ENCODE results near the gene EFCAB6. TPM values are rescaled to one million over a fixed set of nuclear protein-coding genes. Genes with fewer than 3 reads are reported as not detected.

The EFCAB6 gene
- total RNA-seq, 4 donors from 2014 or later: 0.35 to 4.4 (median 0.94) TPM; not detected in 1

- Histone ChIP-seq H3K4me3 (no peak overlapping the region), H3K27ac (no peak overlapping the region), H3K4me1 (no peaks in the 10 kb centered on the region), H3K9me3 (no peaks in the 10 kb centered on the region), H3K27me3 (no peaks in the 10 kb centered on the region), H3K36me3 (no peaks in the 10 kb centered on the region)
- TF ChIP-seq POLR2A (IDR thresholded peaks at IDR 0.05) (no peak), CTCF (IDR thresholded peaks at IDR 0.05) (no peak)
- DNase-seq: peak in 1 of 3 donors; percentile 32
Measured at GRCh38 chr22:43845981-43846380, 33.9 kb upstream of the EFCAB6 start.

- no peaks in the 10 kb centered on the region for H3K36me3 ChIP-seq
- TF ChIP-seq CTCF (IDR thresholded peaks at IDR 0.05) (no peak), POLR2A (IDR thresholded peaks at IDR 0.05) (no peak)
- no peaks in the 10 kb centered on the region for H3K27me3 ChIP-seq
- DNase-seq: peak in 1 of 3 donors; percentile 34
- H3K4me3 ChIP-seq: no peak overlapping the region
- H3K27ac ChIP-seq: no peak overlapping the region
- H3K4me1 ChIP-seq: no peaks in the 10 kb centered on the region
- H3K9me3 ChIP-seq: no peaks in the 10 kb centered on the region
Measured at GRCh38 chr22:43844560-43845545, 32.7 kb upstream of the EFCAB6 start.

- no peaks in the 10 kb centered on the region for H3K36me3 ChIP-seq
- no peaks in the 10 kb centered on the region for H3K9me3 ChIP-seq
- no peaks in the 10 kb centered on the region for H3K4me1 ChIP-seq
- DNase-seq: no peak
- TF ChIP-seq POLR2A (IDR thresholded peaks at IDR 0.05) (no peak), CTCF (IDR thresholded peaks at IDR 0.05) (no peak)
- H3K27ac ChIP-seq: no peak overlapping the region
- no peak overlapping the region for H3K4me3 ChIP-seq
- H3K27me3 ChIP-seq: no peaks in the 10 kb centered on the region
Measured at GRCh38 chr22:43843783-43844530, 31.9 kb upstream of the EFCAB6 start.

- TF ChIP-seq CTCF (IDR thresholded peaks at IDR 0.05) (no peak), POLR2A (IDR thresholded peaks at IDR 0.05) (no peak)
- Histone ChIP-seq H3K4me3 (no peak overlapping the region), H3K27me3 (no peaks in the 10 kb centered on the region), H3K4me1 (no peaks in the 10 kb centered on the region), H3K9me3 (no peaks in the 10 kb centered on the region), H3K27ac (no peak overlapping the region), H3K36me3 (no peaks in the 10 kb centered on the region)
- no peak for DNase-seq
Measured at GRCh38 chr22:43841742-43842141, 29.6 kb upstream of the EFCAB6 start.

GRCh38 chr22:43840851-43841250, 28.7 kb upstream of the EFCAB6 start:
- TF ChIP-seq POLR2A (IDR thresholded peaks at IDR 0.05): no peak
- no peak for TF ChIP-seq CTCF (IDR thresholded peaks at IDR 0.05)
- Histone ChIP-seq H3K4me1 (no peaks in the 10 kb centered on the region), H3K27ac (no peak overlapping the region), H3K4me3 (no peak overlapping the region), H3K36me3 (no peaks in the 10 kb centered on the region), H3K27me3 (no peaks in the 10 kb centered on the region), H3K9me3 (no peaks in the 10 kb centered on the region)
- DNase-seq: no peak

Measured in Peyer's patch (tissue), 4 donors.